Effector memory CD8-positive, alpha-beta T cell (primary cell): ENCODE data around the gene DUSP10.

Experiments used
- ATAC-seq: fragments of 150-1000 bp; cut with Tn5 transposase; replicated peaks from 2 replicates; pipeline ENCODE4 v1.10.0; 2021; ENCODE audit warnings: mild to moderate bottlenecking, moderate library complexity
- DNase-seq, 3 experiments: peaks; one replicate each; pipeline ENCODE4 v3.0.0; 2021
- H3K27ac Mint-ChIP-seq, 2 donors: one replicate each; pipeline ENCODE4 v1.8.0; 2022; ENCODE audit warnings: mild to moderate bottlenecking in 2 of 2, mixed read lengths in 2 of 2, moderate library complexity in 2 of 2
- H3K27me3 Mint-ChIP-seq, 2 donors: one replicate each; pipeline ENCODE4 v1.8.0; 2022; ENCODE audit warnings: mixed read lengths in 2 of 2
- H3K36me3 Mint-ChIP-seq: one replicate; pipeline ENCODE4 v1.8.0; 2022; ENCODE audit warnings: mild to moderate bottlenecking, moderate library complexity, mixed read lengths; ENCODE audit not compliant: insufficient read depth
- H3K4me1 Mint-ChIP-seq, 2 donors: one replicate each; pipeline ENCODE4 v1.8.0; 2022; ENCODE audit warnings: low read depth in 2 of 2, mixed read lengths in 2 of 2
- H3K4me3 Mint-ChIP-seq, 2 donors: one replicate each; pipeline ENCODE4 v1.8.0; 2022; ENCODE audit warnings: mild to moderate bottlenecking in 2 of 2, mixed read lengths in 2 of 2, moderate library complexity in 2 of 2
- H3K9me3 Mint-ChIP-seq, 2 donors: one replicate each; pipeline ENCODE4 v1.8.0; 2022; ENCODE audit warnings: mixed read lengths in 2 of 2

Gene DUSP10

GRCh38 chr1:221756830-221757551 lies 15.1 kb upstream of the DUSP10 start:
- no peak overlapping the region for H3K27ac Mint-ChIP-seq
- H3K4me3 Mint-ChIP-seq: no peak overlapping the region
- peaks cover 11 to 17% of the 10 kb centered on the region in 2 donors for H3K4me1 Mint-ChIP-seq

GRCh38 chr1:221753828-221754188 lies 11.9 kb upstream of the DUSP10 start:
- DNase-seq (no peak), ATAC-seq (no peak)
- Mint-ChIP-seq H3K4me3 (peak overlapping the region; percentile 71 to 94), H3K9me3 (no peaks in the 10 kb centered on the region), H3K27me3 (peaks cover 0 to 4% of the 10 kb centered on the region in 2 donors), H3K36me3 (no peaks in the 10 kb centered on the region), H3K4me1 (peaks cover 11 to 17% of the 10 kb centered on the region in 2 donors), H3K27ac (peak overlapping the region; percentile 30 to 98)

More at GRCh38 chr1:221756830-221757551, 15.1 kb upstream of the DUSP10 start:
- H3K36me3 Mint-ChIP-seq: no peaks in the 10 kb centered on the region
- peaks cover 0 to 4% of the 10 kb centered on the region in 2 donors for H3K27me3 Mint-ChIP-seq
- no peak for DNase-seq
- no peaks in the 10 kb centered on the region for H3K9me3 Mint-ChIP-seq
- ATAC-seq: no peak

GRCh38 chr1:221751226-221751887 lies 9.5 kb upstream of the DUSP10 start:
- Mint-ChIP-seq H3K36me3 (no peaks in the 10 kb centered on the region), H3K4me3 (no peak overlapping the region), H3K4me1 (peaks cover 11 to 14% of the 10 kb centered on the region in 2 donors), H3K27me3 (peaks cover 0 to 4% of the 10 kb centered on the region in 2 donors), H3K27ac (no peak overlapping the region), H3K9me3 (no peaks in the 10 kb centered on the region)
- ATAC-seq (no peak), DNase-seq (no peak)

GRCh38 chr1:221748981-221749380 lies 7.1 kb upstream of the DUSP10 start:
- H3K27ac Mint-ChIP-seq: no peak overlapping the region
- peaks cover under 1% of the 10 kb centered on the region for H3K36me3 Mint-ChIP-seq
- H3K4me1 Mint-ChIP-seq: peaks cover 5% of the 10 kb centered on the region in 2 donors
- no peaks in the 10 kb centered on the region for H3K27me3 Mint-ChIP-seq
- H3K9me3 Mint-ChIP-seq: no peaks in the 10 kb centered on the region
- no peak for DNase-seq
- ATAC-seq: no peak
- H3K4me3 Mint-ChIP-seq: no peak overlapping the region

GRCh38 chr1:221747839-221748238 lies 6.0 kb upstream of the DUSP10 start:
- H3K4me1 Mint-ChIP-seq: peaks cover 8 to 10% of the 10 kb centered on the region in 2 donors
- ATAC-seq (no peak), DNase-seq (no peak)
- H3K9me3 Mint-ChIP-seq: no peaks in the 10 kb centered on the region
- peak overlapping the region in 1 of 2 donors; percentile 67 for H3K27ac Mint-ChIP-seq
- H3K4me3 Mint-ChIP-seq: no peak overlapping the region
- H3K36me3 Mint-ChIP-seq: peaks cover 11% of the 10 kb centered on the region
- H3K27me3 Mint-ChIP-seq: no peaks in the 10 kb centered on the region

GRCh38 chr1:221743416-221744208 lies 1.7 kb upstream of the DUSP10 start:
- ATAC-seq: no peak
- Mint-ChIP-seq H3K36me3 (peaks cover 23% of the 10 kb centered on the region), H3K4me3 (no peak overlapping the region), H3K27ac (no peak overlapping the region), H3K4me1 (peaks cover 9 to 16% of the 10 kb centered on the region in 2 donors), H3K27me3 (no peaks in the 10 kb centered on the region), H3K9me3 (no peaks in the 10 kb centered on the region)
- no peak for DNase-seq

- ATAC-seq: peak; percentile 53
- Mint-ChIP-seq H3K9me3 (no peaks in the 10 kb centered on the region), H3K4me1 (peaks cover 15 to 22% of the 10 kb centered on the region in 2 donors), H3K36me3 (peaks cover 29% of the 10 kb centered on the region), H3K27me3 (no peaks in the 10 kb centered on the region), H3K4me3 (no peak overlapping the region), H3K27ac (no peak overlapping the region)
- peak; percentile 79 to 82 (median 79) for DNase-seq
Observed at GRCh38 chr1:221742555-221743415, 896 bp upstream of the DUSP10 start.

- Mint-ChIP-seq H3K4me1 (peaks cover 31 to 33% of the 10 kb centered on the region in 2 donors), H3K36me3 (peaks cover 45% of the 10 kb centered on the region), H3K27ac (no peak overlapping the region)
Observed at GRCh38 chr1:221740993-221741702, 741 bp downstream of the DUSP10 start.

GRCh38 chr1:221740369-221740992 lies 1.4 kb downstream of the DUSP10 start:
- Mint-ChIP-seq H3K27me3 (no peaks in the 10 kb centered on the region), H3K27ac (no peak overlapping the region), H3K4me1 (peaks cover 33 to 38% of the 10 kb centered on the region in 2 donors), H3K9me3 (no peaks in the 10 kb centered on the region), H3K36me3 (peaks cover 52% of the 10 kb centered on the region), H3K4me3 (no peak overlapping the region)
- ATAC-seq: no peak
- no peak for DNase-seq

More at GRCh38 chr1:221740993-221741702, 741 bp downstream of the DUSP10 start:
- Mint-ChIP-seq H3K4me3 (no peak overlapping the region), H3K27me3 (no peaks in the 10 kb centered on the region), H3K9me3 (no peaks in the 10 kb centered on the region)
- ATAC-seq (no peak), DNase-seq (peak in 2 of 3 experiments; percentile 16 to 31)

GRCh38 chr1:221739677-221740025 lies 2.2 kb downstream of the DUSP10 start:
- H3K36me3 Mint-ChIP-seq: peaks cover 52% of the 10 kb centered on the region
- no peaks in the 10 kb centered on the region for H3K9me3 Mint-ChIP-seq

GRCh38 chr1:221739018-221739676 lies 2.7 kb downstream of the DUSP10 start:
- Mint-ChIP-seq H3K27me3 (no peaks in the 10 kb centered on the region), H3K4me1 (peaks cover 41 to 46% of the 10 kb centered on the region in 2 donors), H3K4me3 (no peak overlapping the region), H3K36me3 (peaks cover 52% of the 10 kb centered on the region), H3K9me3 (no peaks in the 10 kb centered on the region), H3K27ac (peak overlapping the region in 1 of 2 donors; percentile 84)
- DNase-seq (no peak), ATAC-seq (no peak)

More at GRCh38 chr1:221739677-221740025, 2.2 kb downstream of the DUSP10 start:
- Mint-ChIP-seq H3K27ac (peak overlapping the region in 1 of 2 donors; percentile 84), H3K4me1 (peaks cover 38 to 43% of the 10 kb centered on the region in 2 donors), H3K27me3 (no peaks in the 10 kb centered on the region), H3K4me3 (no peak overlapping the region)
- no peak for ATAC-seq
- DNase-seq: no peak
